IMR-90 (cell line): Measurements from ENCODE around the gene OR6S1. TPM values are rescaled to one million over a fixed set of nuclear protein-coding genes. Genes with fewer than 3 reads are reported as not detected.

ENCODE experiments used
- ATAC-seq: fragments of 200-7000 bp; cut with Tn5 transposase; 2 replicates; pipeline ENCODE4 v1.9.1; 2020; ENCODE audit warnings: low read depth, mild to moderate bottlenecking, moderate library complexity
- BruUV-seq: library from RNA; stranded (reverse); fragments of 400-500 nt; replicated peaks from 2 replicates; lab custom pipeline; 2021; lab: Mats Ljungman, UMichigan
- CTCF ChIA-PET: fragments of 300-600 bp; formaldehyde crosslinking; extraction: SDS; loops from one replicate; lab custom pipeline; 2021; ENCODE audit warnings: antibody characterized with exemption; lab: Yijun Ruan, JAX
- POLR2A ChIA-PET: fragments of 300-600 bp; sonication (Branson Sonifier 250); formaldehyde crosslinking; loops from one replicate; lab custom pipeline; 2022; ENCODE audit warnings: antibody characterized with exemption; ENCODE audit not compliant: unreplicated experiment; lab: Charles Lee
- DNase-seq: peaks from one replicate; pipeline ENCODE4 v3.0.0; 2013
- H2AFZ ChIP-seq: replicated peaks from 2 replicates; pipeline ENCODE3; 2013; ENCODE audit warnings: low read length, mild to moderate bottlenecking; ENCODE audit not compliant: poor library complexity
- H2AK5ac ChIP-seq: 2 replicates; pipeline ENCODE4 v1.6.1; 2013; ENCODE audit warnings: low read depth, low read length, inconsistent platforms
- H2AK9ac ChIP-seq: replicated peaks from 2 replicates; pipeline ENCODE3; 2013; ENCODE audit warnings: mild to moderate bottlenecking, low read depth, low read length, moderate library complexity; ENCODE audit not compliant: poor library complexity
- H2BK120ac ChIP-seq: 2 replicates; pipeline ENCODE4 v1.6.1; 2013; ENCODE audit warnings: low read depth, low read length, inconsistent platforms
- H2BK15ac ChIP-seq: 3 replicates; pipeline ENCODE4 v1.6.1; 2013; ENCODE audit warnings: low read depth, low read length, inconsistent platforms
- H2BK20ac ChIP-seq: 2 replicates; pipeline ENCODE4 v1.6.1; 2013; ENCODE audit warnings: low read depth, mild to moderate bottlenecking, inconsistent platforms, low read length, moderate library complexity
- H2BK5ac ChIP-seq: 2 replicates; pipeline ENCODE4 v1.6.1; 2013; ENCODE audit warnings: mild to moderate bottlenecking, low read depth, low read length, inconsistent platforms; ENCODE audit not compliant: poor library complexity, severe bottlenecking
- H3K14ac ChIP-seq: replicated peaks from 2 replicates; pipeline ENCODE4 v1.6.1; 2013; ENCODE audit warnings: low read depth, low read length, inconsistent platforms
- H3K18ac ChIP-seq: 2 replicates; pipeline ENCODE4 v1.6.1; 2013; ENCODE audit warnings: low read depth, low read length, control low read depth
- H3K23ac ChIP-seq: 2 replicates; pipeline ENCODE4 v1.6.1; 2013; ENCODE audit warnings: low read depth, low read length, inconsistent platforms
- H3K27ac ChIP-seq: 2 replicates; pipeline ENCODE4 v1.5.1; 2013; ENCODE audit warnings: mild to moderate bottlenecking, control low read depth, low read length; ENCODE audit not compliant: insufficient read depth
- H3K27me3 ChIP-seq: 2 replicates; pipeline ENCODE4 v1.6.1; 2013; ENCODE audit warnings: low read length; ENCODE audit not compliant: control insufficient read depth, insufficient read depth
- H3K36me3 ChIP-seq: 2 replicates; pipeline ENCODE4 v1.6.1; 2013; ENCODE audit warnings: low read length, mixed read lengths; ENCODE audit not compliant: control insufficient read depth, insufficient read depth
- H3K4ac ChIP-seq: 2 replicates; pipeline ENCODE4 v1.6.1; 2013; ENCODE audit warnings: low read depth, low read length, inconsistent platforms
- H3K4me1 ChIP-seq: 2 replicates; pipeline ENCODE4 v1.6.1; 2013; ENCODE audit warnings: low read length, mixed read lengths; ENCODE audit not compliant: control insufficient read depth, insufficient read depth
- H3K4me2 ChIP-seq: 2 replicates; pipeline ENCODE4 v1.6.1; 2013; ENCODE audit warnings: low read depth, mild to moderate bottlenecking, control low read depth, low read length, moderate library complexity
- H3K4me3 ChIP-seq: 2 replicates; pipeline ENCODE4 v1.5.1; 2013; ENCODE audit warnings: low read depth, mild to moderate bottlenecking, control low read depth, low read length, moderate library complexity; ENCODE audit not compliant: insufficient read depth
- H3K56ac ChIP-seq: 2 replicates; pipeline ENCODE4 v1.6.1; 2013; ENCODE audit warnings: low read length, inconsistent platforms; ENCODE audit not compliant: insufficient read depth; ENCODE audit errors: extremely low read depth
- H3K79me1 ChIP-seq, 2 experiments: 2 replicates each; pipeline ENCODE4 v1.6.1; 2013; ENCODE audit warnings: low read length in 2 of 2, inconsistent platforms in 1 of 2, low read depth in 1 of 2
- H3K9ac ChIP-seq: 2 replicates; pipeline ENCODE4 v1.6.1; 2013; ENCODE audit warnings: low read depth, low read length, control low read depth
- H3K9me1 ChIP-seq: 2 replicates; pipeline ENCODE4 v1.6.1; 2013; ENCODE audit warnings: low read length, inconsistent platforms; ENCODE audit not compliant: insufficient read depth
- H3K9me3 ChIP-seq: 2 replicates; pipeline ENCODE4 v1.6.1; 2013; ENCODE audit warnings: low read length; ENCODE audit not compliant: control insufficient read depth, insufficient read depth
- H4K20me1 ChIP-seq: 2 replicates; pipeline ENCODE4 v1.6.1; 2013; ENCODE audit warnings: low read length, inconsistent platforms; ENCODE audit not compliant: insufficient read depth
- H4K5ac ChIP-seq: 2 replicates; pipeline ENCODE4 v1.6.1; 2013; ENCODE audit warnings: mild to moderate bottlenecking, low read depth, low read length, control low read depth
- H4K8ac ChIP-seq, 2 experiments: 2 replicates each; pipeline ENCODE4 v1.6.1; 2013; ENCODE audit warnings: low read depth in 2 of 2, low read length in 2 of 2, control low read depth in 1 of 2, inconsistent platforms in 1 of 2
- H4K91ac ChIP-seq: 2 replicates; pipeline ENCODE4 v1.6.1; 2013; ENCODE audit warnings: low read depth, low read length, inconsistent platforms; ENCODE audit not compliant: insufficient read depth
- CHD1 ChIP-seq: IDR thresholded peaks from 2 replicates; pipeline ENCODE4 v1.6.1; 2012; ENCODE audit warnings: low read depth, low read length, improper control_type of control experiment
- CTCF ChIP-seq: conservative IDR thresholded peaks from 2 replicates; pipeline ENCODE4 v1.5.1; 2012; ENCODE audit warnings: mild to moderate bottlenecking, low read depth, low read length, improper control_type of control experiment
- FOS ChIP-seq: fragments of 150-350 bp; IDR thresholded peaks from 2 replicates; pipeline ENCODE4 v1.6.1; 2016; ENCODE audit warnings: low read depth, low read length
- MAZ ChIP-seq: IDR thresholded peaks from 2 replicates; pipeline ENCODE4 v1.6.1; 2012; ENCODE audit warnings: low read depth, mild to moderate bottlenecking, low read length, improper control_type of control experiment, moderate library complexity, borderline replicate concordance
- MXI1 ChIP-seq: IDR thresholded peaks from 2 replicates; pipeline ENCODE4 v1.6.1; 2012; ENCODE audit warnings: low read depth, mild to moderate bottlenecking, low read length, moderate library complexity, borderline replicate concordance
- NFE2L2 ChIP-seq: fragments of 150-350 bp; IDR thresholded peaks from 2 replicates; pipeline ENCODE4 v1.6.1; 2016; ENCODE audit warnings: low read depth, mild to moderate bottlenecking, low read length
- POLR2A ChIP-seq: IDR thresholded peaks from 2 replicates; pipeline ENCODE4 v1.6.1; 2012; ENCODE audit warnings: mild to moderate bottlenecking, low read depth, low read length
- RAD21 ChIP-seq: IDR thresholded peaks from 2 replicates; pipeline ENCODE4 v1.6.1; 2012; ENCODE audit warnings: low read length, improper control_type of control experiment
- SMC3 ChIP-seq: fragments of 150-350 bp; IDR thresholded peaks from 2 replicates; pipeline ENCODE4 v1.6.1; 2016; ENCODE audit warnings: low read depth, mild to moderate bottlenecking, antibody characterized with exemption, low read length, moderate library complexity
- WGBS, 2 experiments: methylation state at CpG; one replicate each; pipeline versions ENCODE4 v1.1.5 to v1.1.7; 2013; ENCODE audit warnings: missing lambda C conversion rate in 2 of 2; ENCODE audit not compliant: insufficient read length in 1 of 2; ENCODE audit errors: extremely low coverage in 2 of 2; 5-methylcytosine and 5-hydroxymethylcytosine counted together
- dilution Hi-C: fragments of 300-500 bp; cut with HindIII; formaldehyde crosslinking; loops from one replicate; pipeline ENCODE4 v1.14.3; 2018; ENCODE audit warnings: low sequenced_read_pairs; ENCODE audit not compliant: unreplicated experiment
- in situ Hi-C: fragments of 300-500 bp; cut with MboI; formaldehyde crosslinking; loops from 3 replicates; pipeline ENCODE4 v1.14.3; 2019; ENCODE audit warnings: low sequenced_read_pairs, inconsistent platforms, mixed read lengths
- intact Hi-C: fragments of 100-400 bp; cut with micrococcal nuclease; formaldehyde crosslinking; loops from 2 replicates; pipeline ENCODE4 v1.10.0; 2022
- polyA plus RNA-seq, 3 experiments: library from polyadenylated mRNA; depleted of rRNA; stranded (reverse); fragments of >200 nt; gene quantifications; 2 replicates each; pipeline ENCODE4 v1.2.3, GENCODE V29; 2012; ENCODE audit warnings: low replicate concordance in 1 of 3
- total RNA-seq: library from RNA; depleted of rRNA; stranded (reverse); fragments of >200 nt; gene quantifications from 2 replicates; pipeline ENCODE4 v1.2.3, GENCODE V29; 2012

OR6S1 gene
- total and polyA plus RNA-seq, 2 of the 4 experiments (the other 2 are of a cell fraction): not detected

- Histone ChIP-seq H2AK5ac (no peak overlapping the region), H3K14ac (no peak overlapping the region), H4K5ac (no peak overlapping the region), H3K27ac (no peak overlapping the region), H2BK20ac (no peak overlapping the region), H3K9me1 (no peaks in the 10 kb centered on the region), H4K20me1 (peaks cover 11% of the 10 kb centered on the region), H3K4ac (no peak overlapping the region), H3K4me2 (peak overlapping the region; percentile 94), H3K79me1 (no peaks in the 10 kb centered on the region), H2BK5ac (no peak overlapping the region), H3K9ac (peak overlapping the region; percentile 32; the same call in 1 of the 2 replicates), H2AFZ (peak overlapping the region; percentile 93), H2BK15ac (no peak overlapping the region), H3K36me3 (no peaks in the 10 kb centered on the region), H3K23ac (no peak overlapping the region), H3K27me3 (no peaks in the 10 kb centered on the region), H3K18ac (no peak overlapping the region), H3K9me3 (no peaks in the 10 kb centered on the region), H3K56ac (no peak overlapping the region), H2AK9ac (no peak overlapping the region), H4K91ac (no peak overlapping the region), H3K4me1 (no peaks in the 10 kb centered on the region), H2BK120ac (no peak overlapping the region), H4K8ac (no peak overlapping the region), H3K4me3 (peak overlapping the region; percentile 94)
- intact Hi-C loops (loop anchor here (1.0 to 2.0 kb wide), 6 partner anchors 79 to 362 kb away; no protein-coding TSS in a partner anchor), in situ Hi-C loops (loop anchor here (5.0 kb wide), 2 partner anchors 197 to 272 kb away; partner anchors contain the start of gene TEP1), dilution Hi-C loops (no loop called here)
- no TSS peak for BruUV-seq
- CTCF ChIA-PET: interaction anchor here (0.7 to 2.4 kb wide), 6 partner anchors 11 to 194 kb away, joined by 3 to 15 read pairs (median 4); no protein-coding TSS in a partner anchor
- peak; percentile 37 for ATAC-seq
- peak; percentile 86 for DNase-seq
- POLR2A ChIA-PET: no interaction called here
- TF ChIP-seq POLR2A: no peak
- no peak for TF ChIP-seq NFE2L2
- TF ChIP-seq FOS: peak; percentile 91
- TF ChIP-seq CTCF: peak; percentile 99
- peak; percentile 51; the same call in 1 of the 2 replicates for TF ChIP-seq CHD1
- TF ChIP-seq SMC3: peak; percentile 84
- no peak for TF ChIP-seq MXI1
- TF ChIP-seq RAD21: peak; percentile 81
- peak; percentile 48; the same call in 1 of the 2 replicates for TF ChIP-seq MAZ
- WGBS, 2 experiments: 0% methylated on average over 20 of the region's 44 CpGs; no CpG with 5 or more reads in 1 of the 2 experiments
Observed at GRCh38 chr14:20609215-20610001, 32.1 kb downstream of the OR6S1 start.
